GM18907 (cell line): ENCODE data around the gene CEMIP2.

Experiments used
- ATAC-seq: cut with Tn5 transposase; IDR thresholded peaks from one replicate; pipeline ENCODE4 v1.9.1; 2021; ENCODE audit warnings: mild to moderate bottlenecking, moderate library complexity; ENCODE audit not compliant: unreplicated experiment

The CEMIP2 gene

DNA sequence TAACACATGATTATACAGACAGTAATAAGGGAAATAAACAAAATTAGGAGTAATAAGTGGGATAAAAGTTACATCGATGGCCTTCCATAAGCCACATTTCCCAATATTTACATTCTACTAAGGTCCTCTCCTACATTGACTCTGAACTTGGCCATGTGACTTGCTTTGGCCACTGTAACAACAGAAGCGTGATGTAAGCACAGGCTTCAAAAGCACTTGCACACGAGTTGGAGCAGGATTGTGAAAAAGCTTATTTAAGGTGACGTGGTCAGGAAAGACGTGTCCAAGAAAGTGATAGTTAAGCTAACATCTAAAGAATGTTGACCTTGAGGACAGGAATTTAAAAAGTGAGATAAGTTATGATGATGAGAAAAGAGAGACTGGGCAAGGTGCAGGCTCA lies 9.8 kb upstream of the CEMIP2 start:
- ATAC-seq, result no peak

GRCh38 chr9:71774920-71775319 lies 6.6 kb upstream of the CEMIP2 start:
- ATAC-seq, result peak; percentile 84

DNA sequence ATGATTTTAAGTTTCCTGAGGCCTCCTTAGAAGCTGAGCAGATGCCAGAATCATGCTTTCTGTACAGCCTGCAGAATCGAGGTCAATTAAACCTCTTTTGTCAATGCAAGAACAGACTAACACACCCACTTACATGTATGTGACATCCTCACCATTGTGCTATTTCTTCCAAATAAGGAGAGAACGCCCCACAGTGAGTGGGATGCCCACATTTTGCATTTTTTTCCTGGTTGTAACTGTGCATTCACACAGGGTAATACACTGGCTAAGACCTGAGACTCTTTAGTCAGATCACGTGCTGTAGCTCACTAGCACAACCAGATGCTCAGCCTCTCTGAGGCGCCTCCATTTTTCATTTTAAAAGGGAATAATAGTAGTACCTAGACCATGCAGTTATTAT lies 4.4 kb upstream of the CEMIP2 start:
- no peak for ATAC-seq

- ATAC-seq, result no peak
Measured at GRCh38 chr9:71770170-71770569, 1.9 kb upstream of the CEMIP2 start.

GRCh38 chr9:71769175-71770161 lies 1.2 kb upstream of the CEMIP2 start:
- peak; percentile 54 for ATAC-seq

DNA sequence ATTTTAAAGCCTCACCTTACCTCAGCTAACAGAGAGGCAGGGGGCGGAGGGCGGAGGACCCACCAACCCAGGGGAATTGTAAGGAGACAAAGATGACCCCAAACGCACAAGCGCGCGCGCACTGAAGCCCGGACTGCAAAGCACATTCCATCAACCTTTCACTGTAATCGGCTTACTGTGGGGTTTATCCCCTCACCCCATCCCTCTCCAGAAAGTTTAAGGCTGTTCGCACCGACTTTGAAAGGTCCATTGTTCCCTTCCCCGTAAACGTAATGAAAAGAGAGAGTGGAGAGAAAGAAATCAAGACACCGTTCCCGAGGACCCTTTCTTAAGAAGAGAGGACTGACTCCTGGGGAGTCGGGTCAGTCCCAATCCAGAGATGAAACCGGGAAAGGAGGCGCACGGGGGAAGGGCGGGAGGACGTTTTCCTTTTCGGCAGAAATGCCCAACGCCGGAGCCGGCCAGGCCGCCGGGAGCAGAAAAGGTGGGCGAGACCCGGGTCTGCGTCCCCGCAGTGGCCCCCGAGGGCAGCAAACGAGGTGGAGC lies 464 bp downstream of the CEMIP2 start:
- ATAC-seq, result no peak

- no peak for ATAC-seq
Measured at GRCh38 chr9:71767163-71767775, 1.0 kb downstream of the CEMIP2 start.

DNA sequence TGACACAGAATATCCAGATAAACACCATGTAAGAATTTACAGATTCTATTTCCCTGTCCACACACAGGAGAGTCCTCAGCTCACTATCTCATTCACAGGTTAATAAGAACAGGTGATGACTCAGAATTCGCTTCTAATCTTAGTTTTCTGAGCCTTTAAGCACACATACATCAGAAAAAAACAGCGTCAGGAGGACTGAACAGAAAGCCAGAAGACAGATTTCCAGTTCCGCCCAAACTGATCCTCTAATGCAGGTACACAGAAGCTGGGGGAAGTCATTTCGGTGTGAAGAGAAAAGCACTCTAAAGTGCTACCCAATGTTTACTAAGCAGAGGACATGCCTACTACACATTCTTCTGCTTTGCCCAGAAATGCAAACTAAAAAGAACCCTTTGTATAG lies 1.6 kb downstream of the CEMIP2 start:
- peak; percentile 40 for ATAC-seq

DNA sequence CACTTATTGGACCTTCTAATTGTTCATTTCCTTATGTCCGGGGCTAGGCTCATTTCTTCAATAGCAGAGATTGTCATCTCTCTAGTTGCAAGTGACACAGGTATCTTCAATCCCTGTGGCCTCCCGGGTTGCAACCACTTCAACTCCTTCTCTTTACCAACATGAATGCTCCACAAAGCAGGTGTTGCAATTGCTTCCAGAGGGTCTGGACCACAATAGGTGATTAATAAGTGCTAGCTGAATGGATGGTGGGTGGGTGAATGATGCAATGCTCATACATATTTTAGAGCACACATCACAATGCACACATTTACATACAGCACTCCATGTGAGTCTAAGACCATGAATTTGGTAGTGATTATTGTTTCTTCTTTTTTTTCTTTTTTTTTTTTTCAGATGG lies 2.6 kb downstream of the CEMIP2 start:
- no peak for ATAC-seq

DNA sequence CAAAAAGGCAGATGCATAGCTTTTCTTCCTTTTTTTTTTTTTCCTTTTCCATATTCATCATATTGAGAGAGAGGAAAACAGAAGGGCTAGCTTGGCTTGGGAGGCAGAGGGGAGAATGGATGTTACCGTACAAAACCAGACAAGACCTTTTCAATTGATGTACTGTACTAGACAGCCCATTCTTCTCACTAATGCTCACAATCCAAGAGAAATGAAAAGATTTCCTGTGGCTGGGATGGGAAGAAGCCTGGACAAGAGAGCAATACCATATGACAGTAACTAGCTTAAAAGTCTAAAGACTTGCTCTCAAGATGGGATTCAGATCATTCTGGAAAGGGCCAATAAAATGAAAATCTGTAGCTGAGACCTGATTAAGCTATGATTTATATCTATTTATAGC lies 3.4 kb downstream of the CEMIP2 start:
- ATAC-seq, result no peak

- ATAC-seq, result no peak
Measured at GRCh38 chr9:71764463-71764862, 3.9 kb downstream of the CEMIP2 start.

- ATAC-seq, result no peak
Measured at GRCh38 chr9:71763832-71764231, 4.5 kb downstream of the CEMIP2 start.

DNA sequence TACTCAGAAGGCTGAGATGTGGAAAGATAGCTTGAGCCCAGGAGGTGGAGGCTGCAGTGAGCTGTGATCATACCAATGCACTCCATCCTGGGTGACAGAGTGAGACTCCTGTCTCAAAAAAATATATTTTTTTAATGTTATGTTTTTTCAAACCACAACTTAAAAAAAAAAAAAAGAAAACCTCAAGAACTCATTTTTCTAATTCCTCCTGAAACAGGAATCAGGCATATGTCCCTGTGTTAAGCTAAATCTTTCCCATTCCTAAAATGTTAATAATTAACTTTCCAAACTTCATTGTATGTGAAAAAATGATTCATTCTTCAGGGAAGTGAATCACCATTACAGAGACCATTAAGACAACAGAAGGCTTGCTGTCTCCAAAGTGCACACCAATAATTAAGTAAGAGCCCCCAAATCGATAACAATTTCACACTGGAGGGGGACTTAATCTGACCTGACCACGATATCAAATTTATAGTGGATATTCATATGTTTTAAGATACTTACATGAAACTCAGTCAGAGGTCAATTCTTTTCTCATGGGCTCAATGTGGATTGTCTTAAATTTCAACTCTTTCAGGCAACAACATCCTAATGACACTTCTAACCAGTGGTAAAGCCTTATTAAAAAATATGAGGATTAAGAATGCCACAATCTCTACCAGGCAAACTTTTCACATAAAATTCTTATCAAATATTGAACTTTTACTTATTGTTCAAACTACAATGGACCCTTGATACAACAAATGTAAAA lies 5.2 kb downstream of the CEMIP2 start:
- no peak for ATAC-seq

DNA sequence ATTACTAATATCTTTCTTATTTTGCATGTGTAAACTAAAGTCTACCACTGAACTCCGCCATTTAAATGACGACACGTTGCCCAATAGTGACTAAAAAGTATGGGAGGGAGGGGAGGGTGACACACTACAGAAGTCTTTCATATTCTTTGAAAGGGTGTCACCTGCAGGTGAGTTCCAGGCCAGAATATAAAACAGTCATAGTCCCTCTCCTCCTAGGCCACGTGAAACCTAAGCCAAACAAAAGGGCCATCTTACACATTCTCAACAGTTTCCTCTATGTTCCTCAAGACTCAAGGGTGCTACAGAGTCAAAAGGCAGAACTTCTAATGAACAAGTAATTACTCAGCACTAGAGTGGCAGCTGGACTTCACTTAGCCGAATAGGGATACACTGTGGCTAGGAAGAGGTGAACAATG lies 6.4 kb downstream of the CEMIP2 start:
- no peak for ATAC-seq

- no peak for ATAC-seq
Measured at GRCh38 chr9:71760901-71761300, 7.4 kb downstream of the CEMIP2 start.

DNA sequence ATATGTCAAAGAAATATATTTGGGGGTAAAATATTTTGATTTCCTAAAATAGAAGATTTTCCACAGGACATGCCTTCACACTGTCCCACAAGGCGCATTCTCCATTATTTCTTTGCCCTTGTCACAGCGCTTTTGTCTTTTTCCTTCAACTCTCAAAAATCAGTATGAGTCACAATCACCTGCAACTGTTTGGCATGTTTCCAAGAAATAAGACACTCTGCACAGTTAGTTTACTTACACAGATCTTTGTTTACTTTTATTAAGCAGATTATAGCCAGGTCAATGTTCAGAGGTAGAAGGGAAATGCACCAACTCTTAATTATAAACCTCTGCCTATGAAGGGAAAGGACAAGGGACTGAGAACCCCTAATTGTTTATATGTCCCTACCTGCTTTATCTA lies 9.5 kb downstream of the CEMIP2 start:
- no peak for ATAC-seq

GRCh38 chr9:71758277-71758676 lies 10.0 kb downstream of the CEMIP2 start:
- ATAC-seq, result no peak

GRCh38 chr9:71756753-71757152 lies 11.6 kb downstream of the CEMIP2 start:
- ATAC-seq, result no peak

DNA sequence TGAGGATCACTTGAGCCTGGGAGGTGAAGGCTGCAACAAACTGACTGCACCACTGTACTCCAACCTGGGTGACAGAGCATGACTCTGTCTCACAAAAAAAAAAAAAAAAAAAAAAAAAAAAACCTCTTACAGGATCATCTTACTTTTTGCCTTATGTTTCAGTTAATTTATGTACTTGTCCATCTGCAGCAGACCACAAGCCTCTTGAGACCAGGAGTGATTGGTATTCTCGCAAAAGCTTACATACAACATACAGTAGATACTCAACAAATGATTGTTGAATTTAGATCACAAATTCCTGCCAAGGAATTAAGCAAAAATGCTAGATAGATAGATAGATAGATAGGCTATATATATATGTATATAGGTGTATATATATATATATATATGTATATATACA lies 12.4 kb downstream of the CEMIP2 start:
- no peak for ATAC-seq

- no peak for ATAC-seq
Measured at GRCh38 chr9:71755230-71755629, 13.1 kb downstream of the CEMIP2 start.

DNA sequence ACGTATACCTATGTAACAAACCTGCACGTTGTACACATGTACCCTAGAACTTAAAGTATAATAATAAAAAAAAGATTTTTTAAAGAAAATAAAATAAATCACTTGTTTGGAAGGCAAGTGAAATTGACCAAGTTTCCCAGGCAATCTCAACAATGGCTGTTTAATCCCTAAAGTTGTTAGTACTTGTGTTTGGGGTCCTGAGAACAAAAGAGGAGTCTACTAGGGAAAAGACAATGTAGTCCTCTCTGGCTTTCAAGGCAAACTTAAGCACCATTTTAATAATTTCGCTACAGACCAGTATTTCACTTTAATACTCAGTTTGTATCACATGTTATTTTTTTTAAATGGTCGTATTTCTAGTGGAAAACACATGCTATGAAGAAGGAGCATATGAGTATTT lies 14.2 kb downstream of the CEMIP2 start:
- no peak for ATAC-seq
